Activated CD4-positive, alpha-beta memory T cell treated with anti-CD3 and anti-CD28 coated beads, Interleukin-2, amount 10 ng/mL, durations not matched to agents 7 days and 5 days (primary cell): ENCODE measurements around the gene GP5. TPM values are rescaled to one million over a fixed set of nuclear protein-coding genes. Genes with fewer than 3 reads are reported as not detected.

Experiments
- CTCF ChIA-PET: fragments of 350-600 bp; sonication (Branson Sonifier 250); formaldehyde crosslinking; loops from one replicate; lab custom pipeline; 2021; ENCODE audit warnings: antibody characterized with exemption, inconsistent platforms; lab: Charles Lee
- POLR2A ChIA-PET: fragments of 350-600 bp; sonication (Branson Sonifier 250); formaldehyde crosslinking; loops from one replicate; lab custom pipeline; 2021; ENCODE audit warnings: antibody characterized with exemption; lab: Charles Lee
- DNase-seq: peaks from one replicate; pipeline ENCODE4 v3.0.0-alpha.2; 2020
- H3K27ac Mint-ChIP-seq: one replicate; pipeline ENCODE4 v1.8.0; 2021; ENCODE audit warnings: mild to moderate bottlenecking, mixed read lengths
- H3K27me3 Mint-ChIP-seq: one replicate; pipeline ENCODE4 v1.8.0; 2021; ENCODE audit warnings: mixed read lengths
- H3K36me3 Mint-ChIP-seq: one replicate; pipeline ENCODE4 v1.8.0; 2021; ENCODE audit warnings: low read depth, mixed read lengths
- H3K4me1 Mint-ChIP-seq: one replicate; pipeline ENCODE4 v1.8.0; 2021; ENCODE audit warnings: mixed read lengths
- H3K4me3 Mint-ChIP-seq: one replicate; pipeline ENCODE4 v1.8.0; 2021; ENCODE audit warnings: mild to moderate bottlenecking, mixed read lengths
- H3K9me3 Mint-ChIP-seq: one replicate; pipeline ENCODE4 v1.8.0; 2021; ENCODE audit warnings: mixed read lengths
- total RNA-seq, 2 experiments: library from RNA; stranded (reverse); gene quantifications; one replicate each; pipeline ENCODE4 v1.2.3, GENCODE V29; 2021

The GP5 gene, protein sequence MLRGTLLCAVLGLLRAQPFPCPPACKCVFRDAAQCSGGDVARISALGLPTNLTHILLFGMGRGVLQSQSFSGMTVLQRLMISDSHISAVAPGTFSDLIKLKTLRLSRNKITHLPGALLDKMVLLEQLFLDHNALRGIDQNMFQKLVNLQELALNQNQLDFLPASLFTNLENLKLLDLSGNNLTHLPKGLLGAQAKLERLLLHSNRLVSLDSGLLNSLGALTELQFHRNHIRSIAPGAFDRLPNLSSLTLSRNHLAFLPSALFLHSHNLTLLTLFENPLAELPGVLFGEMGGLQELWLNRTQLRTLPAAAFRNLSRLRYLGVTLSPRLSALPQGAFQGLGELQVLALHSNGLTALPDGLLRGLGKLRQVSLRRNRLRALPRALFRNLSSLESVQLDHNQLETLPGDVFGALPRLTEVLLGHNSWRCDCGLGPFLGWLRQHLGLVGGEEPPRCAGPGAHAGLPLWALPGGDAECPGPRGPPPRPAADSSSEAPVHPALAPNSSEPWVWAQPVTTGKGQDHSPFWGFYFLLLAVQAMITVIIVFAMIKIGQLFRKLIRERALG
- total RNA-seq, result 1 to 10 TPM; 1.3 TPM

DNA sequence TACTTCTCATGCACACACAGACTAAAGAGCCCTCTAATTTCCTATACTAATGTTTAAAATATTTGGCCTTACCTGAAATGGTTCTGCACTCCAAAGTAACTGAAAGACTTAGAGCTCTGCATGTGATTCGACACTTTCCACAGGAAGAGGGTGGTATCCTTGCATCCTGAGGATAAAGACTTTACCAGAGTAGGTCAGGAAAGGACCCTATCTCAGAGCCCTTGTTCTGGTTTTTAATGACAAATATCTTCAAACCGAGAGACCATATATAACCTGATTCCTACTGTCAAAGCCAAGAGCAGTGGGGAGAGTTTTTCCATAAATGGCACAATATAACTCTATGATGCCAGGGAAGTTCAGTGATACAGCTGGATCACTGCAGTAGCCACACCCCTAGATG is at the start of gene GP5:
Gene GP5, minus strand, starts transcription at position 101 of the 400 bp plus-strand sequence. CDS start 984 bp downstream, outside the sequence.
- DNase-seq, result no peak
- POLR2A ChIA-PET, result interaction anchor here (1.6 kb wide), 1 partner anchor 12 kb away, joined by 5 read pairs; no protein-coding TSS in a partner anchor

DNA sequence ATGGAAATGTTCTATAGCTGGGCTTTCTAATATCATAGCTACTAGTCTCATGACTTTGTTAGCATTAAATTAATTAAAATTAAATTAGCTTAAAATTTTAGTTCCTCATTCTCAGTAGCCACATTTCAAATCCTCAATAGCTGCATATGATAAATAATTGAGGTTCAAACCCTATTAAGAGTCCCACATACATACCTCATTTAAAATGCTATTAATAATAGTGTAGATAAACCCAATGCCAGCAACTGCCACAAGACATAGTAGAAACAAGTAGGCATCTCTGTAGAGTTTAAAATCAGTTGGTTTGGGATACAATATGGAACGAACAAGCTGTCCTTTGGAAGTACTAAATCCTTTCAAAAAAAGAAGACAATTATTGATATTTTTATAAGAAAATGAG is 48.6 kb upstream of the GP5 start:
- Mint-ChIP-seq H3K36me3 (peaks cover 69% of the 10 kb centered on the region), H3K9me3 (no peaks in the 10 kb centered on the region), H3K4me3 (no peak overlapping the region), H3K27ac (no peak overlapping the region), H3K4me1 (peaks cover 3% of the 10 kb centered on the region), H3K27me3 (no peaks in the 10 kb centered on the region)
- ChIA-PET POLR2A (no interaction called here), CTCF (no interaction called here)
- DNase-seq, result no peak

More for the DNA sequence above, at the start of gene GP5:
- Mint-ChIP-seq H3K36me3 (peaks cover 6% of the 10 kb centered on the region), H3K27me3 (peaks cover 39% of the 10 kb centered on the region), H3K4me3 (peak within 1 kb of the TSS; percentile 70), H3K4me1 (peaks cover 55% of the 10 kb centered on the region), H3K27ac (peak within 1 kb of the TSS; percentile 78), H3K9me3 (no peaks in the 10 kb centered on the region)
- CTCF ChIA-PET, result interaction anchor here (1.6 to 5.2 kb wide), 4 partner anchors 7 to 83 kb away, joined by 6 to 38 read pairs (median 16); no protein-coding TSS in a partner anchor

DNA sequence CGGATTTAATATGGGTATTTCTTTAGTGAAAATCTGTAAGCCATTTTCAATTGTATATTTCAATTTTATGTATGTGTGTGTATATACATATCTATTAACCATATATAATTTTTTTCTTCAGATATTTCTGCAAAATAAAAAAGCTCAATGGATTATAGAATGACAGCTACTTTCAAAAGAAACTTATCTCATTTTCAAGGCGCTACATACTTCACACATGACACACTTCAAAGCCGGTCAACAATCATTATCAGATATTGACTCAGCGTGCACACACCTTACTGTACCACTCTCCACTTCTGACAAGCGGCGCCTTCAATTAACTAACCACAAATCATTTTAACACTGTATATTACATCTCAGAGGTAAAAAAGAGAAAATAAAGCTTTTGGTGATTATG is 48.1 kb upstream of the GP5 start:
- H3K4me1 Mint-ChIP-seq, result peaks cover 3% of the 10 kb centered on the region
- H3K4me3 Mint-ChIP-seq, result no peak overlapping the region
- no peaks in the 10 kb centered on the region for H3K9me3 Mint-ChIP-seq
- POLR2A ChIA-PET, result no interaction called here
- DNase-seq, result no peak
- no peaks in the 10 kb centered on the region for H3K27me3 Mint-ChIP-seq
- H3K27ac Mint-ChIP-seq, result no peak overlapping the region
- CTCF ChIA-PET, result interaction anchor here (0.7 to 1.4 kb wide), 2 partner anchors 25 to 127 kb away, joined by 3 to 6 read pairs; no protein-coding TSS in a partner anchor
- H3K36me3 Mint-ChIP-seq, result peaks cover 70% of the 10 kb centered on the region

DNA sequence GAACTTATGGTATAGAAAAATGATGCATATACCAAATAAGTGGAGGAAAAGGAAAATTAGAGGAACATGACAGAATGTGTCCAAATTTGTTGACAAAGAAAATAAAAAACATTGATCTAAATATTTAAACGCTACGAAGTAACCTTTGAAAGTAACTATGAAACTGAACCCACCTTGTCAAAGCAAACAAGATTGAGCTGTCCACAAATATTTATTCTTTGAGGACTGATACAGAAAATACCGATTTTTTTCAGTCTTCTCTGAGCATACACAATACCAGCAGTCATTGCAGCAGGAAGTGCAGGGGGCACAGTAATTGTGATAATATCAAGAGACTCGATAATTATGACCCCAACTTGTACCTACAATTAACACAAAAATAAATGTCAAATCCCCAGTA is 47.7 kb upstream of the GP5 start:
- peaks cover 72% of the 10 kb centered on the region for H3K36me3 Mint-ChIP-seq

DNA sequence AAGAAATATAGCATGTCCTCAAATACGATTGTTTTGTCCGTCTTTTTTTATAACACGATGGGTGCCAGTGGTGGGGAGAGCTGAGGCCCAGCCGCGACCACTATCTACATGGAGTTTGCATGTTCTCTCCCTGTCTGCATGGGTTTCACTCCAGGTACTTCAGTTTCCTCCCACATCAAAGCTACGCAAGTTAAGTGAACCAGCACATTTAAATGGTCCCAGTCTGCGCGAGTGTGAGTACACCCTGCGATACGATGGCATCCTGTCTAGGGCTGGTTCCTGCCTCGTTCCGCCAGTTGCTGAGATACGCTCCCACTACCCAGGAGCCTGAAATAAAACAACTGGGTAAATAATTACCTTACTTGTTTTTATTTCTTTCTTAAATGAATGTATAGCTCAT is 47.1 kb upstream of the GP5 start:
- peaks cover 3% of the 10 kb centered on the region for H3K4me1 Mint-ChIP-seq
- ChIA-PET CTCF (interaction anchor here (1.4 kb wide), 1 partner anchor 26 kb away, joined by 6 read pairs; no protein-coding TSS in a partner anchor), POLR2A (no interaction called here)
- no peak overlapping the region for H3K4me3 Mint-ChIP-seq
- no peak for DNase-seq
- H3K27ac Mint-ChIP-seq, result no peak overlapping the region
- H3K36me3 Mint-ChIP-seq, result peaks cover 69% of the 10 kb centered on the region
- no peaks in the 10 kb centered on the region for H3K27me3 Mint-ChIP-seq
- H3K9me3 Mint-ChIP-seq, result no peaks in the 10 kb centered on the region

More for the DNA sequence above, 47.7 kb upstream of the GP5 start:
- Mint-ChIP-seq H3K4me3 (no peak overlapping the region), H3K4me1 (peaks cover 3% of the 10 kb centered on the region), H3K9me3 (no peaks in the 10 kb centered on the region), H3K27me3 (no peaks in the 10 kb centered on the region), H3K27ac (no peak overlapping the region)
- POLR2A ChIA-PET, result no interaction called here
- DNase-seq, result no peak
- CTCF ChIA-PET, result interaction anchor here (0.7 to 1.4 kb wide), 2 partner anchors 25 to 127 kb away, joined by 3 to 6 read pairs; no protein-coding TSS in a partner anchor

DNA sequence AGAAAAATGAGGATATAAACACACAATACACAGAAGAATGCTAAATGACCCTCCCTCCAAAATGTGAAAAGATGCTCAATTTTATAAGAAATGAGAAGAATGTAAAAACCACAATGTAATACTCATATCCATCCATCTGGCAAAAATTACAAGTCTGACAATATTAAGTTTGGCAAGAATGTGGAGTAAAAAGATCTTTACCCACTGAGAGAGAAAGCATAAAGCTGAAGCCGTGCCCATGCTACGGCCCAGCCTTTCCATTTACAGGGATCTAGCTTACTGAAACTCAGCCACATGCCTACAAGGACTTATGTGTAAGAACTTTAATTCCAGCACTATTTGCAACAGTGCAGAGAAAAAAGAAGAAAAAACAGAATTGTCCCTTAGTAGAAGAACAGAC is 44.8 kb upstream of the GP5 start:
- Mint-ChIP-seq H3K4me3 (no peak overlapping the region), H3K27me3 (no peaks in the 10 kb centered on the region), H3K27ac (no peak overlapping the region), H3K36me3 (peaks cover 74% of the 10 kb centered on the region), H3K4me1 (peaks cover 12% of the 10 kb centered on the region), H3K9me3 (no peaks in the 10 kb centered on the region)
- POLR2A ChIA-PET, result no interaction called here
- CTCF ChIA-PET, result interaction anchor here (1.4 kb wide), 1 partner anchor 9 kb away, joined by 3 read pairs; no protein-coding TSS in a partner anchor
- DNase-seq, result no peak

DNA sequence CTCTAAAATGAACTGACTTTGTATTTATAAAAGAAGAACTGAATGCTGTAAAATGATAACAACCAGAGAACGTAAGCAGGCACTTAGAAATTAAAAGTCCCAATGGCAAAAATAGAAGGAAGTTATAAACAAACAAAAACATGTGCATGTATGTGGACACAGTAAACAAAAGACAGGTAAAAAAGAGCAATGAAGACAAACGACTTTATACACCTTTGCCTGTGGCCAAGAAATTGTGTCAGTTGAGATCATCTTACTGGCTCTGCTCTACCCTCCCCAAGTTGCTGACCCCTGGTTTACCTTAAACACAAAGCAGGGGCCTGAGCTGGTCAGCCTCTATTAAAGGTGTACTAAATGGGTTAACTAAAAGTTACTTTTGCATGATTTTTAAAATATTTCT is 41.7 kb upstream of the GP5 start:
- peaks cover 76% of the 10 kb centered on the region for H3K36me3 Mint-ChIP-seq
- DNase-seq, result no peak
- peaks cover 17% of the 10 kb centered on the region for H3K4me1 Mint-ChIP-seq
- ChIA-PET POLR2A (interaction anchor here (1.1 kb wide), 1 partner anchor 13 kb away, joined by 3 read pairs; no protein-coding TSS in a partner anchor), CTCF (interaction anchor here (0.8 to 1.7 kb wide), 3 partner anchors 31 to 134 kb away, joined by 3 read pairs; no protein-coding TSS in a partner anchor)
- H3K4me3 Mint-ChIP-seq, result no peak overlapping the region
- H3K27me3 Mint-ChIP-seq, result no peaks in the 10 kb centered on the region
- H3K9me3 Mint-ChIP-seq, result no peaks in the 10 kb centered on the region
- no peak overlapping the region for H3K27ac Mint-ChIP-seq

DNA sequence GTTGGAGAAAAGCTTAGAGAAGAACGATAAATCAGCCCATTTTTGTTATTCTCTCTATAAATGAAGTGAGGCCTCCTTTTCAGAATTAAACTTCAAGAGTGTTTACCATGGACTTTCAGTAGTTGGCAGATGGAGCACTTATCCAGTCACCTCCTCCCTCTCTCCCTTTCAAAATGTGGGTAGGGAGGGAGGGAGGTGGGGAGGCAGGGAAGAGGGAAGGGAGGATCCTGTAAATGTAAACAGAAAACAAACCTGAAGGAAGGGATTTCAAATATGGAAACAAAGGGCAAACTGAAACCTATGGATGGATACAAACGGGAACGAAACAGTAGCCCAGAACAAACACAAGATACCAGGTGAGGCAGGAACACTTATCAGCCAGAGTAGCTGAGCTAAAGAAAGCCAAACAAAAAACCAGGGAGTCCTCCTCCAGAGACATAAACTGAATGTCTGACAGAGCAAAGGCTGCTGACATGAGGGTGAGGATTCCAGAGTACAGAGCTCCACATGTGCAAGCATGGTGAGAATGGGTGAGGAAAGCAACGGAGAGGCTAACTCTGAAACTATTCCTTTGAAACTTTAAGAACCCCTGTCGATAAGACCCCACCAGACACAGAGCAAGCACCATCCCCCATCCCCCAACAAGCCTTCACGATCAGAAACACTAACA is 41.0 kb upstream of the GP5 start:
- no peak overlapping the region for H3K27ac Mint-ChIP-seq
- no peak overlapping the region for H3K4me3 Mint-ChIP-seq
- no peak for DNase-seq
- peaks cover 17% of the 10 kb centered on the region for H3K4me1 Mint-ChIP-seq
- H3K36me3 Mint-ChIP-seq, result peaks cover 76% of the 10 kb centered on the region
- CTCF ChIA-PET, result interaction anchor here (1.2 to 1.7 kb wide), 4 partner anchors 24 to 135 kb away, joined by 3 to 4 read pairs (median 3); no protein-coding TSS in a partner anchor
- H3K27me3 Mint-ChIP-seq, result no peaks in the 10 kb centered on the region
- no peaks in the 10 kb centered on the region for H3K9me3 Mint-ChIP-seq
- POLR2A ChIA-PET, result interaction anchor here (1.1 to 1.6 kb wide), 2 partner anchors 14 to 32 kb away, joined by 3 read pairs; no protein-coding TSS in a partner anchor

DNA sequence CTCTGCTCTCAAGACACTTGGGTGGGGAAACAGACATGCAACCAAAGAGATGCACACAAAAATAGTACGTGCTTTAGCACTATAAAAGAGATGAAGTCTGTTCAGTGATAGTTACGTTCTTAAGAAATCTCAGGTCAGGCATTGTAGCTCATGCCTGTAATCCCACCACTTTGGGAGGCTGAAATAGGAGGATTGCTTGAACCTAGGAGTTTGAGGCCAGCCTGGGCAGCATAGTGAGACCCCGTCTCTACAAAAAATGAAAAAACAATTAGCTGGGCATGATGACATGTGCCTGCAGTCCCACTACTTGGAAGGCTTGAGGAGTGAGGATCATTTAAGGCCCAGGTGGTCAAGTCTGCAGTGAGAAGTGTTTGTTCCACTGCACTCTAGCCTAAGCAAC is 35.4 kb upstream of the GP5 start:
- peaks cover 57% of the 10 kb centered on the region for H3K36me3 Mint-ChIP-seq
- POLR2A ChIA-PET, result no interaction called here

DNA sequence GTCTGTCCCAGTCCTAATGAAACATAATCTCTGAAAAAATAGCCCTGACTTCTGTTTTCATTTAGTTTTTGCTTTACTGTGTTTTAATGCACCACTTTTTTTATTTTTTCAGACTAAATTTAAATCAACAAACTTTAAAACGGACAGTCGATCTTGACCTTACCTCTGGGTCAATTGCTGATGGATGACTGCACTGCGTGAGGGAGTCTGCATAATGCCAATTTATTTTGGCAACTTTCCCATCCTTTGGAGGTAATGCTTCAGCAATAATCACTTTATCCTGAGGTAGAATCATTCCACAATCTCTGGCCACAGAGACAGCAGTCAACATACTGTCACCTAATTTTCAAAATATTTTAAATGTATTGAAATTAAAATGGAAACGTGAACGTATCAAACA is 32.5 kb upstream of the GP5 start:
- no peak overlapping the region for H3K4me3 Mint-ChIP-seq
- no peaks in the 10 kb centered on the region for H3K4me1 Mint-ChIP-seq
- no peaks in the 10 kb centered on the region for H3K9me3 Mint-ChIP-seq
- POLR2A ChIA-PET, result no interaction called here
- no peaks in the 10 kb centered on the region for H3K27me3 Mint-ChIP-seq
- CTCF ChIA-PET, result no interaction called here
- peaks cover 55% of the 10 kb centered on the region for H3K36me3 Mint-ChIP-seq
- no peak for DNase-seq
- H3K27ac Mint-ChIP-seq, result no peak overlapping the region

More for the DNA sequence above, 35.4 kb upstream of the GP5 start:
- Mint-ChIP-seq H3K27ac (no peak overlapping the region), H3K4me3 (no peak overlapping the region), H3K4me1 (peaks cover 13% of the 10 kb centered on the region), H3K9me3 (no peaks in the 10 kb centered on the region), H3K27me3 (no peaks in the 10 kb centered on the region)
- CTCF ChIA-PET, result interaction anchor here (0.7 to 1.1 kb wide), 2 partner anchors 9 to 38 kb away, joined by 3 read pairs; no protein-coding TSS in a partner anchor
- DNase-seq, result no peak

DNA sequence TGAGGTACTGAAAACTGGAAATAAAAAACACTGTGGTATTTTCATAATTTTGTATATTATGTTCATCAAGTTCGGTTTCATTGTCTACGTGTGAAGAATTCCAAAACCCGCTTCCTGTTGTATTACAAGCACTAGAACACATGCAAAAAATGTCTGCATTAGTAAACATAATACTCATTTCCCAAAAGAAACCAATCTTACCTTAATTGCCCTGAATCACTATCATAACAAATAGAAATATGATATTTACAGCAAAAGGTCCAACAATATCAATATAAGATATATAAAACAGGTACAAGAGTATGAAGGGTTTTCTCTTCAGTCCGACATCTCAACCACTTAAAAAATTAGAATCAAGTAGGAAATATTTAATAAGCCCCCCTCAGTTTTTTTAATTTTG is 26.3 kb upstream of the GP5 start:
- no peaks in the 10 kb centered on the region for H3K27me3 Mint-ChIP-seq
- DNase-seq, result no peak
- H3K9me3 Mint-ChIP-seq, result no peaks in the 10 kb centered on the region
- no peak overlapping the region for H3K4me3 Mint-ChIP-seq
- peaks cover 2% of the 10 kb centered on the region for H3K4me1 Mint-ChIP-seq
- H3K36me3 Mint-ChIP-seq, result peaks cover 50% of the 10 kb centered on the region
- POLR2A ChIA-PET, result no interaction called here
- H3K27ac Mint-ChIP-seq, result no peak overlapping the region
- CTCF ChIA-PET, result no interaction called here

DNA sequence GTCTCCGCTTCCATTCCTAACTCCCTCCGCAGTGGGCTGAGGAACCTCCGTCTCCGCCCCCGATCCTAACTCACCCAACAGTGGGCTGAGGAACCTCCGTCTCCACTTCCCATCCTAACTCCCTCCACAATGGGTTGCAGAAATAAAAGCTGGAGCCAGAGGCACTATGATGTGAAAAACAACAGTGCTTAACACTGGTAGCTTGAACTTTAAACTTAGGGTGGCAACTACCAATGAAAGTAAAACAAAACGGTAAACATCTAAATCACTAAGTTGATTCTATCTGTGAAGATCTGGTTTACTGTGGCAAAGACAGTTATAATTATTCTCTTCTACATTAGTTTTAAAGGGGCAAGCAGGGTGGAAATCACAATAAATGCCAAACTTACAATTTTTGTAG is 25.9 kb upstream of the GP5 start:
- Mint-ChIP-seq H3K4me1 (peaks cover 2% of the 10 kb centered on the region), H3K27me3 (no peaks in the 10 kb centered on the region), H3K9me3 (no peaks in the 10 kb centered on the region), H3K36me3 (peaks cover 49% of the 10 kb centered on the region), H3K27ac (no peak overlapping the region), H3K4me3 (no peak overlapping the region)
- POLR2A ChIA-PET, result no interaction called here
- DNase-seq, result no peak
- CTCF ChIA-PET, result no interaction called here
